Stimulated activated CD4-positive, alpha-beta T cell treated with anti-CD3 and anti-CD28 coated beads, Interleukin-12 subunit alpha, Interleukin-12 subunit beta, amount 100 ng/mL, for 4 hours (primary cell): Measurements from ENCODE around the gene DAO.

Experiments
- DNase-seq: peaks from one replicate; pipeline ENCODE4 v3.0.0-alpha.2; 2020

The DAO gene

GRCh38 chr12:108928695-108929094 lies 48.8 kb downstream of the DAO start:
- DNase-seq, result no peak

DNA sequence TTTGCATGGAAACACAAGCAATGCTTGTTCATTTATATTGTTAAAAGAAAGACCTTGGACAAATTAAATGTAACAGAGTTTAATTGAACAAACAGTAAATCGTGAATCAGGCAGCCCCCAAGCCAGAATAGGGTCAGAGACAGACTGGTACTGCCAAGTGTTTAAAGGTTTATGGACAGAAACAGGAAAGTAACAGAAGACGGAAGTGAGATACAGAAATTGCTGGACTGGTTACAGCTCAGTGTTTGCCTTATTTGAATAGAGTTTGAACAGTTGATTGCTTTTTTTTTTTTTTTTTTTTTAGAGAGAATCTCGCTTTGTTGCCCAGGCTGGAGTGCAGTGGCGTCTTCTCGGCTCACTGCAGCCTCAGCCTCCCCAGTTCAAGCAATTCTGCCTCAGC lies 50.3 kb downstream of the DAO start:
- DNase-seq, result no peak

- no peak for DNase-seq
Measured at GRCh38 chr12:108930756-108931155, 50.9 kb downstream of the DAO start.

DNA sequence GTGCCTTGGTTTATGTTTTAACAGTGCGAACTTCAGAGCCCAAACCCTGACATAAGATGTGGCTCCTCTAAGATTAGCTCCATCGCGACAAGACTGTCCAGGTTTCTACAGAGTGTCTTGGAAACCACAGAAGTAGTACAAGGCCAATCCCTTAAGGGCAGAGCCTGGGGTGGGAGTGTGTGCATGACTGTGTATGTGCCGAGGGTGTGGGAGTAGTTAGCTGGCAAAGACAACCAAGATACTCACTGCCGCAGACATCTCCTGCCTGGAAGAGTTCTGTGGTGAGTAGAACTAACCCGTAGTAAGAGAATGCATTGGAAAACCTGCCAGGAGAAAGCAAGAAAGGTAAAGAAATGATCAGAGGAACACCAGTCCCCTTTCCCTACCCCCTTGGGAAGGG lies 54.1 kb downstream of the DAO start:
- no peak for DNase-seq

DNA sequence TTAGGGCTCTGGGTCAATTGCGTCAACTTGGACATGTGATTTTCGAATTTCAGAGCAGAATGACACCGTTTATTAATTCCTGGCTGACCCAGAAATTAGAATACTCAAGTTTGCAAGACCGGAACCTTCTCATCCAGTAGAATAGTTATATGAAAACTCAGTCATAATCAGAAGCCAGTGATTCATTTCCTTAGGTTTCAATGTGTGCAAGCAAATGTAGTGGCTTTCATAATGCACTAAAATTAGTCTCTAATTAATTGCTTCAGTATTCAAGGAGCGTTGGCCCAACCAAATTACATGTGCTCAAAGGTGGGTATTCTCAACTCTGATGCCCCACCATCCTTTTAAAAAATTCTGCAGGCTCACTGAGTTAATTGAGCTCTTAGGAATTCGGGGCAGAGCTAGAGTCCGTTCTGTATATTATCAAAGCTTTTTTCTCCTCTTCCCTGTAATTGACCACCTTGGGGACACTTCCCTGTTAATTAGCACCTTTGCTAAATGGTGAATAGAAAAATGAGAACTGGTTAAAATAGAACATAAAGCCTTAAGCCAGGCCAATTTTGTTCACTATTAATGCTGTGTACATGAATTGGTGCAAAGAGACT lies 55.4 kb downstream of the DAO start:
- DNase-seq, result no peak

DNA sequence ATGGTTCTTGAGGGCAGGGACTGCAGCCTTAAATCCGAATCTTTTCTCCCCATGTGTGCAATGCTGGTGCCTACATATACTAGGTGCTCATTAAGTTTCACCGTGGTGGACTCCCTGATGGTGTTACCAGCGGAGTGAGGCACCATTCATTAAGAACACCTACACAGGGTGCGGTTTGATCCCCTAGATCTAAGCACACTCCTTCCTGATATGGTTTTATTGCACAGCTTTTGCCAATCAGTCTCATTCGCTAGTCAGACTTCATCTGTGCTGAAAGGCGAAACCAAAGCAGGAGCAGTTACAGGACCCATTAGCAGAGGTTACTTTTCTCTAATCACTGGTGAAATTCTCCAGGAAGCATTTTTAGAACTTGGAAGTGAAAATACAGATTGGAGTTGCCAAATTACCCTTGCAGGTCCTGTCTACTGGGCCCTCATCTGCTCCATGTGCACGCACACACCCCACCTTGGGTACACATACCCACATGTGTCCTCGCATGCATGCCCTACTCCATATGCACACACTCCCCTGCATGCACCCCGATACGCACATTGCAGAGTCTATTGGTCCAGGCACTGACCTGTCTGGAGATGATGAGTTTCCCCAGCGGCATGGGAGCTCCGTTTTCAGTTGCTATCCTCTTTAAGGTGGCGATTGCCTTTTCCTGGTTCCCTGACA lies 58.5 kb downstream of the DAO start:
- no peak for DNase-seq

DNA sequence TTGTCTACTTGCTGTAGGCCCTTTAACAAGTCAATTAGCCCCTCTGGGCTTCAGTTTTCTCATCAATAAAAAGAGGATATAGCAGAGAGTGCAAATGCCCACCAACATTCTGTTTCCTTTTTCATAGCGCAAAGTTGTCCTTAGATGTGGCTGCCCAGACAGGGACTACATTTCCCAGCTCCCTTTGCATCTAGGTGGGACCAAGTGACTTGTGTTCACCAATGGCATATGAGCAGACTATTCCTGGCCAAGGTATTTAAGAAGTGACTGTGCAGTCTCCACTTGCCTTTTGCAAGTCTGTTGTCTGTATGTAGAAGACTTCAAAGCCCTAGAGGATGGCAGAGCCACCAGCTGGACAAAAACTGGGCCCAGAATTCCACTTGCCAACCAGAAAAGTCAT lies 59.7 kb downstream of the DAO start:
- DNase-seq, result no peak

GRCh38 chr12:108940138-108940537 lies 60.2 kb downstream of the DAO start:
- DNase-seq, result no peak

- DNase-seq, result no peak
Measured at GRCh38 chr12:108947097-108947496, 67.2 kb downstream of the DAO start.

- no peak for DNase-seq
Measured at GRCh38 chr12:108948367-108948766, 68.5 kb downstream of the DAO start.

GRCh38 chr12:108949976-108950375 lies 70.1 kb downstream of the DAO start:
- no peak for DNase-seq
